Karpas-422 (cell line): ENCODE measurements around the gene HES4. TPM values are rescaled to one million over a fixed set of nuclear protein-coding genes. Genes with fewer than 3 reads are reported as not detected.

Source experiments
- DNase-seq: peaks from one replicate; pipeline ENCODE4 v3.0.0-alpha.2; 2015
- H2AFZ ChIP-seq: fragments of 200-600 bp; sonication (generic); 2 replicates; pipeline ENCODE4 v1.6.1; 2014; ENCODE audit warnings: antibody characterized with exemption, low read length, mixed read lengths
- H3K27ac ChIP-seq: fragments of 200-600 bp; sonication (generic); 2 replicates; pipeline ENCODE4 v1.5.1; 2014; ENCODE audit warnings: mild to moderate bottlenecking, low read length, moderate library complexity
- H3K27me3 ChIP-seq: fragments of 200-600 bp; sonication (generic); 2 replicates; pipeline ENCODE4 v1.6.1; 2014; ENCODE audit warnings: low read length, mixed read lengths
- H3K36me3 ChIP-seq: fragments of 200-600 bp; sonication (generic); 2 replicates; pipeline ENCODE4 v1.6.1; 2014; ENCODE audit warnings: low read length, mixed read lengths; ENCODE audit not compliant: insufficient read depth
- H3K4me1 ChIP-seq: fragments of 200-600 bp; sonication (generic); 2 replicates; pipeline ENCODE4 v1.6.1; 2014; ENCODE audit warnings: mild to moderate bottlenecking, low read length, mixed read lengths
- H3K4me2 ChIP-seq: fragments of 200-600 bp; sonication (generic); 2 replicates; pipeline ENCODE4 v1.6.1; 2014; ENCODE audit warnings: low read length, low read depth, mild to moderate bottlenecking; ENCODE audit not compliant: poor library complexity, severe bottlenecking
- H3K4me3 ChIP-seq: fragments of 200-600 bp; sonication (generic); 2 replicates; pipeline ENCODE4 v1.5.1; 2014; ENCODE audit warnings: mild to moderate bottlenecking, antibody characterized with exemption, low read length, mixed read lengths
- H3K79me2 ChIP-seq: fragments of 200-600 bp; sonication (generic); 2 replicates; pipeline ENCODE4 v1.6.1; 2014; ENCODE audit warnings: mild to moderate bottlenecking, low read length, mixed read lengths
- H3K9ac ChIP-seq: fragments of 200-600 bp; sonication (generic); 2 replicates; pipeline ENCODE4 v1.6.0; 2014; ENCODE audit warnings: low read length
- H3K9me2 ChIP-seq: fragments of 200-600 bp; sonication (generic), shearing (Covaris generic); replicated peaks from 2 replicates; pipeline ENCODE4 v1.6.0; 2014; ENCODE audit warnings: mild to moderate bottlenecking, low read length, moderate library complexity; ENCODE audit not compliant: insufficient read depth
- H3K9me3 ChIP-seq: fragments of 300-700, 200-600 bp; sonication (generic); 2 replicates; pipeline ENCODE4 v1.6.1; 2014; ENCODE audit warnings: low read length, mixed read lengths
- H4K20me1 ChIP-seq: fragments of 200-600 bp; sonication (generic); 2 replicates; pipeline ENCODE4 v1.6.1; 2014; ENCODE audit warnings: mild to moderate bottlenecking, antibody characterized with exemption, low read length, low read depth; ENCODE audit not compliant: insufficient read depth
- total RNA-seq: library from RNA; depleted of rRNA; stranded (reverse); fragments of >200 nt; shearing (Covaris generic); gene quantifications from 2 replicates; pipeline ENCODE4 v1.2.3, GENCODE V29; 2014; ENCODE audit warnings: low replicate concordance

HES4 gene
- total RNA-seq, 1 experiment from 2014 or later, result not detected

DNA sequence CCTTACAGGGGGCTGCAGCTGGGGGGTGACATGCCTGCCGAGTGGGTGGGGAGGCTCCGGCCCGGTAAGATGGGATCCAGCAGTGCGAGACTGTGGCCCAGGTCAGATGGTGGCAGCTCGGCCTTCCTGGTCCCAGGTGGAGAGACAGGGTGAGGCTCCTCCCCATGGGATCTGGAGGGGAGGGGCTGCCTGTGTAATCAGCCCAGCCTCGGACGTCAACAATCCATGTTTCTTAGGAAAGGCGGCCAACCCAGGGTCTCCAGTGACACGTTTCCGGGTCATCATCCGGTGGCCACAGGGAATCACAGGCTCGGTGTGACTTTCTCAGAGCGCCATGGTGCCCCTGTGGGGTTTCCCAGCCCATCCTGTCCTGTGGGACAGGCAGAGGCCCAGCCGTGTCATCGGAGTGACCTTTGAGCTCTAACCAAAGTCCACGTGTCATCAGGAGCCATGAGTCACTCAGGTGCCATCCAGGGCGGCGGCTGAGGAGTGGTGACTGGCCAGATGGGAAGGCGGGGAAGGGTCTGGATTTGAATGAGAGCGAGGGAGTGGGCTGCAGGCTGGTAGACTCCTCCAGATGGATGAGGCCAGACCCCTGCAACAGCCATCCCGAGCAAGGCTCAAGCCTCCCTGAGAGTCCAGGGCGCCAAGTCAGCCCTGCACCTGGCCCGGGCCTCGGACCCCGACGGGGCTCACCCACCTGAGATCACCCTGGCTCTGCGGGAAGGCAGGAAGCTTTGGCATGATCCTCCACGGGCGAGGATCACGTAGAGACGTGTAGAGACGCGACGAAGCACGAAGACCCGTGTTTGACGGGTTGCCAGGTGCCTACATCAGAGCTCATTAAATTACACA is 6.6 kb upstream of the HES4 start:
- Histone ChIP-seq H3K27ac (no peak overlapping the region), H3K27me3 (no peaks in the 10 kb centered on the region), H3K4me3 (no peak overlapping the region), H3K4me1 (no peaks in the 10 kb centered on the region), H3K9ac (no peak overlapping the region), H2AFZ (no peak overlapping the region), H3K4me2 (no peak overlapping the region), H4K20me1 (no peaks in the 10 kb centered on the region), H3K36me3 (no peaks in the 10 kb centered on the region), H3K9me3 (no peaks in the 10 kb centered on the region), H3K9me2 (no peaks in the 10 kb centered on the region), H3K79me2 (no peaks in the 10 kb centered on the region)
- DNase-seq, result no peak

DNA sequence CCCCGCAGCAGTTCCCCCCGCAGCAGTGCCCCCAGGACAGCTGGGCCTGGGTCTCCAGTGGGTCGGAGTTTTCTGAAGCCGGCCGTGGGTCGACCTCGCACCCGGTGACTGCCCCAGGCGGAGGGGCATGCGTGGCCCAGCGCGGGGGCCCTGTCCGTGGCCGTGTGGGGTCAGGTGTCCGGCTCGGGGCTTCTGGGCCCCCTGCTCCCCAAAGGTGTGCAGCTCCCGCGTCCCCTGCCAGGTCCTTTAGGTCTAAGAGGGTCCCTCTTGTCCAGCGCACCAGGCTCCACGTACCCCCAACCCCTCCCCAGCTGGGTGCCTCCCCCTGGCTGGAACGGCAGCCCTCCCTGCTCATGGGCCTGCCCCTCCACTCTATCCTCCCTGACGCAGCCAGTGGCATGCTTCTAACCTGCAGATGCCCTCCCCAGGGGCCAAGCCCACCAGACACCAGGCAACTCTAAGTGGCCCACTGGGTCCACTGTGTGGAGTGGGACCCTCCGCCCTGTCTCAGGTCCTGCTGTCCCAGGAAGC is 5.9 kb upstream of the HES4 start:
- H3K4me1 ChIP-seq, result no peaks in the 10 kb centered on the region
- no peaks in the 10 kb centered on the region for H3K9me3 ChIP-seq
- H3K9ac ChIP-seq, result no peak overlapping the region
- H3K27me3 ChIP-seq, result no peaks in the 10 kb centered on the region
- no peak overlapping the region for H3K4me2 ChIP-seq
- no peaks in the 10 kb centered on the region for H3K79me2 ChIP-seq
- no peaks in the 10 kb centered on the region for H4K20me1 ChIP-seq
- H3K27ac ChIP-seq, result no peak overlapping the region
- no peaks in the 10 kb centered on the region for H3K9me2 ChIP-seq
- H2AFZ ChIP-seq, result no peak overlapping the region
- H3K36me3 ChIP-seq, result no peaks in the 10 kb centered on the region
- H3K4me3 ChIP-seq, result no peak overlapping the region
- DNase-seq, result no peak

DNA sequence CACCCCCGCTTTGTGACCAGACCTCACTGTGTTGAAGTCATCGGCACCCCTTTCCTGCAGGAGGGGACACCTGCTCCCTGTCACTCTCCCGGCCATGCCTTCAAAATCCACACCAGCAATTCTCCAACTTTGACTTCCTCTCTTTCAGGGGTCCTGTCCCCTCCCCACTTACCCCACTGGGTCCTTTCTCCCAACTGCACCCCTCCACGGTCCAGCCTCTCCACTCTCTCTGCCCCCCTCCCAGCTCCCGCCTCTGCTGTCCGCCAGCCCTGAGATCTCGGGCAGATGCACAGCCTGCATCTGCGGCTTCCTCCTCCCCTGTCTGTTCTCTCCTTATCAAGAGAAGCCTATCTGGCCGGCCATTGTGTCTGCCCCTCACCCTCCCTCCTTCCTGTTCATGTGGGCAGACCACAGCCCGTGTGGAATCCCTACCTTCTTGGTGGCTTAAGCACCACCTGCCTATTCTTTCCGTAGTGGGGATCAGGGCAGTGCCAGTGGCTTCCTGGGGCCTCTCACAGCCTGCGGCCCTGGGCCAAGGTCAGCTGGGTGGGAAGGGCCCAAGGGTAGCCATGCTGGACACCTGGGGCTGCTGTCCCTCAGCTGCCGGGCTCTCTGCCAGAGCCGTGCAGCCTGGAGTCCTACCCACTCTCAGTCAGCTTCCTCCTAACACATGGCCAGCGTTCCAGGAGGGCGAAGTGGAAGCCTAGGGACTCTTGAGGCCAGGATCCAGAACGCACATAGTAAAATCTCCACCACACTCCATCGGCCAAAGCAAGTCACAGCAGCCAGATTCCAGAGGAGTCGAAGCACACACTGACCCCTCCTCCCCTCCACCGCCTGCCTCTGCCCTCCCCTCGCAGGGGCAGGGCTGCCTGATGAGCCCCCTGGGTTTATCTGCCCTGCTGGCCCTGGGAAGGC is 5.1 kb upstream of the HES4 start:
- no peaks in the 10 kb centered on the region for H4K20me1 ChIP-seq
- no peak overlapping the region for H2AFZ ChIP-seq
- no peak overlapping the region for H3K27ac ChIP-seq
- no peak overlapping the region for H3K4me3 ChIP-seq
- H3K4me1 ChIP-seq, result no peaks in the 10 kb centered on the region
- H3K27me3 ChIP-seq, result no peaks in the 10 kb centered on the region
- H3K79me2 ChIP-seq, result no peaks in the 10 kb centered on the region
- H3K4me2 ChIP-seq, result no peak overlapping the region
- DNase-seq, result no peak
- H3K9me2 ChIP-seq, result no peaks in the 10 kb centered on the region
- no peak overlapping the region for H3K9ac ChIP-seq
- H3K36me3 ChIP-seq, result no peaks in the 10 kb centered on the region
- H3K9me3 ChIP-seq, result no peaks in the 10 kb centered on the region

DNA sequence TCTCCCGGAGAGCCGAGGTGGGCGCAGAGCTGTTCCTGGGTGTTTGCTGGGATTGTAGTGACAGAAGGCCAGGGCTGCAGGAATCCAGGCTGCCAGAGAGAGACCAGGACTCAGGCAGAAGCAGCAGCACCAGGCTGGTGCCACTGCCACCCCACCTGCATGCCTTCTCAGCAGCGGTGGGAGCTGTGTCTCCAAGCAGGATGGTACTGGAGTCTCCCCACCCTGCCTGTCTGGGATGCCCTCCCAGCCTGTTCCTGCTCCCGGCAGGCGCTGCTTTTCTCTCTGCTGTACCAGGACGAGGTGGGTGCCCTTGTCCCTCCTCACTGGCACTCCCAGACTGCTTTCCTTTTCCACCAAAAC is 4.5 kb upstream of the HES4 start:
- H3K9ac ChIP-seq, result no peak overlapping the region
- H3K4me2 ChIP-seq, result no peak overlapping the region

DNA sequence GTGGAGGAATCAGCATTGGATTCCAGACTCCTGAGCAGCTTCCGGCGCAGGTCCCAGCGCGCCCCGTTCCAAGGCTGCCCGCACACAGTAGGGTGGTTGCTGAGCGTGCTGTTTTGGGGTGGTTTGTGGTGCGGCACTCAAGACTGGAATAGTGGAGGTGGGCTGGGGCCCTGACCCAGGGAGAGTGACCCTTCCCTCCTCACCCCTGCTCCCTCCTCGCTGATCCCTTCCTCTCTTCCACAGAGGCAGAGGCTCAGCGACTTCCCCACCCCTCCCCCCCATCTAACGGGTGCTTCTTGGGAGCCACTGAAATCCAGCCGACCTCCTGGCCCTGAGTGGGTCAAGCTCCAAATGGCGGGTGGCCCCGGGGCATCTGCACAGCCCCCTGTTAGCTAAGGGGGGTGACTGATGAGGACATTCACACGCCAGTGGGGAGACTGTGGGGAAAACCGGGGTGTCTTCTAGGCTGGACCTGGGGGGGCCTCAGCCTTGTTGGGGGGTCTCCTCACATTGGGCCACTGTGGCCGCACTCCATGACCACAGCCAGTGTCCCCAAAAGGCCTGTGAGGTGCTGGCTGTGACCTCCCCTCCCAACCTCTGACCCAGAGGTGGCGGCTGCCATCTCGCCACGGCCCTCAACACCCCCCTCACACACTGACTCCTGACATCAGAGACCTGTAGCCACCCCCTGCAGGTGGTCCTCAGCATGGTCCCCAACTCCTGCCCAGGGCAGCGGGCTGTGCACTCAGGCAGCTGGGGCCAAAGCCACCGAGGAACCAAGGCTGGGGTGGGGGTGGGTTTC is 3.9 kb upstream of the HES4 start:
- Histone ChIP-seq H4K20me1 (no peaks in the 10 kb centered on the region), H3K79me2 (no peaks in the 10 kb centered on the region), H3K4me1 (no peaks in the 10 kb centered on the region), H3K27ac (no peak overlapping the region), H3K4me2 (no peak overlapping the region), H3K4me3 (no peak overlapping the region), H3K9ac (no peak overlapping the region), H3K9me2 (no peaks in the 10 kb centered on the region), H3K27me3 (no peaks in the 10 kb centered on the region), H3K9me3 (no peaks in the 10 kb centered on the region), H2AFZ (no peak overlapping the region), H3K36me3 (no peaks in the 10 kb centered on the region)
- DNase-seq, result no peak

More for the DNA sequence above, 4.5 kb upstream of the HES4 start:
- no peak overlapping the region for H2AFZ ChIP-seq
- H3K4me3 ChIP-seq, result no peak overlapping the region
- no peaks in the 10 kb centered on the region for H4K20me1 ChIP-seq
- no peaks in the 10 kb centered on the region for H3K36me3 ChIP-seq
- H3K9me2 ChIP-seq, result no peaks in the 10 kb centered on the region
- no peaks in the 10 kb centered on the region for H3K27me3 ChIP-seq
- no peaks in the 10 kb centered on the region for H3K9me3 ChIP-seq
- no peaks in the 10 kb centered on the region for H3K4me1 ChIP-seq
- no peak for DNase-seq
- no peaks in the 10 kb centered on the region for H3K79me2 ChIP-seq
- no peak overlapping the region for H3K27ac ChIP-seq

DNA sequence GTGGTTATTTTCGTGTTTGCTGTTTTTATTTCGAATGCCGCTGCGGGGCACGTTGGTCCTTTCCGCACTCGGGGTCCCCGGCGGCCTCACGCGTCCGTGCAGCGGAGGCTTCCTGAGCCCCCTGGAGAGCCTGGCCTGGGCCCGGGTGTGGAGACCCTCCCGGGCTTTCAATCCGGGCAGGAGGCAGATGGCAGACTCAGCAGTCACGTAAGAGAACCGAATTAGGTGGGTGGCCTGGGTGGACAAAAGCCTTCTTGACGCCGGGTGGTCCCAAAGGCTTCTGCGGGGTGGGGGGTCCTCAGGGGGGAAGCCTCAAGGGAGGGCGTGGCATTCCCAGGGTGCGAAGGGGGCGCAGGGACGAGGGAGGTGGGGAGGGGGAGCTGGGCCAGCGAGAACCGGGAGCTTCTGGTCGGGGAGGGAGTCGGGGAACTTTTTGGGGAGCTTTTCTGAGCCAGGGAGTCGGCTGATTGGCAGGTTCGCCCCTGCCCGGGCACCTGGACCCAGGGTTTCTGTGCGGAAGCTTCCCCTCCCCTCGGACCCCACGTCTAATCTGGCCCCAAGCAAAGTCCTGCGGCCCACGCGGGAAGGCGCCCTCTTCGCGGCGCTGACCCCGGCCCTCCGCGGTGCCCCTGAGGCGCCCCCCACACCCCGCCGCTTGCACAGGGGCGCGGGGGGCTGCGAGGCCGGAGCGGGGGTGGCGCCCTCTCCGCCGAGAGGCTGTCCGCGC is 1.3 kb upstream of the HES4 start:
- Histone ChIP-seq H3K9ac (no peak overlapping the region), H3K27ac (no peak overlapping the region), H3K27me3 (no peaks in the 10 kb centered on the region), H3K9me2 (no peaks in the 10 kb centered on the region), H3K36me3 (no peaks in the 10 kb centered on the region), H3K9me3 (no peaks in the 10 kb centered on the region), H3K4me3 (no peak overlapping the region), H3K4me1 (no peaks in the 10 kb centered on the region), H3K79me2 (no peaks in the 10 kb centered on the region), H3K4me2 (no peak overlapping the region), H4K20me1 (no peaks in the 10 kb centered on the region), H2AFZ (no peak overlapping the region)
- no peak for DNase-seq

DNA sequence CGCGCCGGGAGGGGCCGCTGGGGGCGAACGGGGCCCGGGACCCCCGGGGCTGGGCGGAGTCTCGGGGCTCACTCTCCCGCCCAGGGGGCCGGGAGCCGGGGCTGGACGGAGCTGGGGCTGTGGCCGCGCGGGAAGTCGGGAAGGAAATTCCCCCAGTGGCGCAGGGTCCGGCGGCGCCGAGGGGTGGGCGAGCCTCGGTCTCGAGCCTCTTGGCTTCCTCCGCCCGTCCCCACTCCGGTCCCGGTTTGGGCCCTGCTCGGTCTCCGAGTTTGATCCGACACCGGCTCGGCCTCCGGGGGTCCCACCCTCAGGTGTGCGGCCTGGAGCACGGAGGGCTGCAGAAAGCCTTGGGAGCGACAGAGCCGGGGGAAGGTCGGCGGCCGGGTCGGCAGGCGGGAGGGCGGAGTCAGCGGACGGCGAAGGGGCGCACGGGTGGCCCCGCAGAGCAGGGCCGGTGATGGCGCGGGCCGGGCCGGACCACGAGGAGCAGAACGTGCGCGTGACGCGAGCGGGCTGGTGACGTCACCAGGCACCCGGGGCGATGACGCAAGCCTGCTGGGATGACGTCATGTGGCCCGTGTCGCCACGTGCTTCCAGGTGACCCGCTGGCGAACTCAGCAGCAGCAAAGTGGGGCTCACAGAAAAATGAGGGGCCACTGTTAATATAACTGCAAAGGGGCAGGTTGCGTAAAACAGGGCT is 610 bp upstream of the HES4 start:
- no peaks in the 10 kb centered on the region for H3K27me3 ChIP-seq
- H3K9ac ChIP-seq, result no peak overlapping the region
- H3K4me1 ChIP-seq, result no peaks in the 10 kb centered on the region
- H3K4me2 ChIP-seq, result no peak overlapping the region
- H3K9me2 ChIP-seq, result no peaks in the 10 kb centered on the region
- no peak overlapping the region for H3K27ac ChIP-seq
- no peak overlapping the region for H3K4me3 ChIP-seq
- no peaks in the 10 kb centered on the region for H3K79me2 ChIP-seq
- DNase-seq, result no peak
- H2AFZ ChIP-seq, result no peak overlapping the region
- H4K20me1 ChIP-seq, result no peaks in the 10 kb centered on the region
- H3K9me3 ChIP-seq, result no peaks in the 10 kb centered on the region
- no peaks in the 10 kb centered on the region for H3K36me3 ChIP-seq
